Nucleus accumbens (tissue), 56 donors: ENCODE measurements around the gene MAGI2.
"Not testable (repeated sequence)": the region's sequence is repeated elsewhere in the genome, so short reads cannot be mapped to it uniquely, and the experiment has no call there.

Experiments
- DNase-seq, 56 donors: peaks; one replicate each; lab custom pipeline; 2025; lab: John Stamatoyannopoulos, UW

Gene MAGI2

DNA sequence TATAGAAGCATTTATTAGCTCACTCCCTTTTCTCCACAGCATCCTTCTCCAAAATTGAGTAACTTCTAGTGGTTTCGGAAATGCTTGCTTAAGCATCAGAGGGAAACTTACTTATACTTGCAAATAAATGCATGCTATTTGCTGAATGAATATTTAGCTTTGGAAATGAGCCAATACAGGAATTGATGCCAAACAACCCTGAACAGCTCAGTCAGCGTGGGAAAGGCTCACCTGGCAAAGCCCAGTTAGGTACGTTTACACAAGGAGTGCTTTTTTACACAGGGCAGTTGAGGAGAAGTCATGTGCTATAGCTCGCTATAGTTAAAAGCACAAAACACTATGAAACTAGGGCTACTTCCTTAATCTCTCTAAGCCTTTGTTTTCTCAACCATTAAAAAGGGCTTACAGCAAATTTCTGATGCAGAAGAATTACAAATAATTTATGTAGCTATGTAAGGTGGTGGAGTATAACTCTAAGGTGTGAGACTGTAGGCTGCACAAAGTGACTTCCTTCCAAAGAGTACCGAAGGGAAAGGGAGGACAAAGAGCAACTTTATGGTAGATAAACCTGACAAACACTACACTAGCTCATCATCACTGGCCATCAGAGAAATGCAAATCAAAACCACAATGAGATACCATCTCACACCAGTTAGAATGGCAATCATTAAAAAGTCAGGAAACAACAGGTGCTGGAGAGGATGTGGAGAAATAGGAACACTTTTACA, 1156.7 kb downstream of the MAGI2 start:
- DNase-seq = no peak

DNA sequence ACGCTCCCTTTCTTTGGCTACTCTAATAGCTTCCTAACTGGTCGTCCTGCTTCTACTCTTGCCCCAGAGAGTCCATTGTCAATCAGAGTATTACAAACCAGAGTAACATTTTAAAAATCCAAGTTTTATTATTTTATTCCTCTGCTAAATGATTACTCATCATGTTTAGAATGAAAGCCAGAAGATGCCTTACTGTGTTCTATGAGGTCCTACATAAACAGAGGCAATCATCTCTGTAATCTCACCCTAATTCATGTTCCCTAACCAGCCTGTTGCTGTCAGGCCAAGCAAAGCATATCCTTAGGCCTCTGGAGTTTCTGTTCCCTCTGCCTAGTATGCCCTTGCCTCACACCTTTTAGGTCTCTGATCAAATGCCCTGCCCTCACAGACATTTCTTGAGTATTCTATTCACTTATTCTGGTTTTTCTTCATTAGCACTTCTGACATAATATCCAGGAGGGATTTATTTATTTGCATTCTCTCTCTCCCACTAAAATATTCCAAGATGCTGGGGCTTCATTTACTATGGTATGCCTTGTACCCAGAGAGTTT, 1157.3 kb downstream of the MAGI2 start:
- no peak for DNase-seq

DNA sequence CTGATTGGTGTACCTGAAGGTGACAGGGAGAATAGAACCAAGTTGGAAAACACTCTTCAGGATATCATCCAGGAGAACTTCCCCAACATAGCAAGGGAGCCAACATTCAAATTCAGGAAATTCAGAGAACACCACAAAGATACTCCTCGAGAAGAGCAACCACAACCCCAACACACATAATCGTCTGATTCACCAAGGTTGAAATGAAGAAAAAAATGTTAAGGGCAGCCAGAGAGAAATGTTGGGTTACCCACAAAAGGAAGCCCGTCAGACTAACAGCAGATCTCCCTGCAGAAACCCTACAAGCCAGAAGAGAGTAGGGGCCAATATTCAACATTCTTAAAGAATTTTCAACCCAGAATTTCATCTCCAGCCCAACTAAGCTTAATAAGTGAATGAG, 1164.0 kb downstream of the MAGI2 start:
- not testable (repeated sequence) for DNase-seq

DNA sequence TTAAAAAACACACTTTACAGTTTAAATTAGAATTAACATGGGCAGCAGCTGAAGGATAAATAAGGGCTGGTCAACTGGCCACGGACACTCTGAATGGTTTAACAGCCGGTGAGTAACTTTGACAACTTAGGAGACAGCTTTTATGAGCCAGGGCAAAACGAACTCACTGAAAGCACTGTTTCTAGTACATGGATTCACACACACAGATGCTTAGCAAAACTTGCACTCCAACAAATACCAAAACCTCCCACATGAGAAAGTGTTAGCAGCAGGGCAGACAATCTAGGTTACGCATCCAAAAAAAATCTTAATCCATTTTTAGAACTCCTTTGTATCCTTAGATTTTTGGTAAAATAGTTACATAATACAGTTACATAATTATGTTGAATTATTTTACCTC, 1168.5 kb downstream of the MAGI2 start:
- peak in 5 of 56 donors; percentile 3 to 9 (median 5) for DNase-seq

DNA sequence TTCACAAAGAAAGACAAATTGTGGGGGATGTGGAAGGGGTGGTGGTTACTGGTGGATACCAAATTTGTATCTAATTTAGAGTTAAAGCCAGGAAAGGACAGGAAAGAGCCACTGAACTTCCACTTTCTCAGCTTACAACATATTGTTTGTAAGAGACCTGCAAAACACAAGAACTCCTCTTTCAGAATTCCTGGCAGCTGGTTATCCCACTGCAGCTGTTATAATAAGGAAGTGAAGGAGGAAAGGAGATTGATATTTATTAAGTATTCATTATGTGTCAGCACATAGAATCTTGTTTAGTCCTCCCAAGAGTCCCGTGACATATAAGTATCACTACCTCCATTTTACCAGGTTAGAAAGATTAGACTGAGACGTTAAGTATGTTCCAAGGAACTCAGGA, 1173.2 kb downstream of the MAGI2 start:
- no peak for DNase-seq

DNA sequence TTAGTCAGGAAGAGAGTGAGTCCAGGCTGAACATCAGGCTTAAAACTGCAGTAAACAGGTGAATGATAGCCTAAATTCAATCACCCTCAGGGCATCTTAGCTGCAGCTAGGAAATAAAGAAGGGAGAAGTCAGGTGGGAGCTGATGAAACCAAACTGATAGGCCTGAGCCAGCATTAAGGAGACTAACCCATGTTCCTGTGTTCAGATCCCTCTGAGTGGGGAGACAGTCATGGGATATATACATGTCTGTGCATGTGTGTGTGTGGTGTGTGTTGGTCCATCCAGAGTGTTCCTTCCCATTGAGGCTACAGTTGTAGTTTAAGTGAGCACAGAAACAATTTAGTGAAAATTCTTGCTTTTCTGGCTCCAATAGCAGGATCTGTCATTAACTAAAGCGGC, 1174.0 kb downstream of the MAGI2 start:
- no peak for DNase-seq

DNA sequence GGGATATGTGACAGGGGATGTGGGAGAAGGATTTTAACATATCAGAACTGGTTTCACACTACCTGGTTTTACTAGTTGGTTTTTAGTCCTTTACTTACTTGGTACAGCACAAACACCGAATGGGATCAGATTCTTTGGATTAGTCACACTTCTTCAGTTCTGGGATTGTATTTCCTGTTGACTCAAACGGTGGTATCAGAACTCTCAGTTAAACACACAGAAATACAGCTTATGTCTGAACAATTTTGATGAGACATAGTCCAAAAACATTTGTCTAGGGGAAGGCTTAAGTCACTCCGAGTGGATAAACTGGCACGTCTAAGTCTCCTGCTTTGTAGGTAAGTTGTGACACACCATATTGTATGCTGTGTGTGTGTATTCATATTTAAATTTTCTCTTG, 1174.4 kb downstream of the MAGI2 start:
- no peak for DNase-seq

DNA sequence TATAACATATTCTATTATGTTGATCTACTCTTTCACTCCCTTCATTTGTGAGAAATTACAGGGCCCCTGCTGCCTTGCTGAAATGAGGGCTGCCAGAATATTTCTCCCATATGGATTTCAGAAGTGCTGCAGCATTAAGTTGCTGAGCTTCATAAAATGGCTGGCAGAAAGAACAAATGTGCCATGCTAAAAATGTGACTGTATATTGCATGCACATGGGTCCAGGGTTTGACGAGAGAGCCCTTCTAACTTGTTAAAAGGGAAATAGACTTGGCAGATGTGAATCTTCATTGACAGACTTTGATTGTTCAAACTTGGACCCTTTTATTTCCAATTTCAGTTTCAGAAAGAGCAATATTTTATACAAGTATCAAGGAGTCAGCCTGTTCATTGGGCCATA, 1186.3 kb downstream of the MAGI2 start:
- DNase-seq = no peak

DNA sequence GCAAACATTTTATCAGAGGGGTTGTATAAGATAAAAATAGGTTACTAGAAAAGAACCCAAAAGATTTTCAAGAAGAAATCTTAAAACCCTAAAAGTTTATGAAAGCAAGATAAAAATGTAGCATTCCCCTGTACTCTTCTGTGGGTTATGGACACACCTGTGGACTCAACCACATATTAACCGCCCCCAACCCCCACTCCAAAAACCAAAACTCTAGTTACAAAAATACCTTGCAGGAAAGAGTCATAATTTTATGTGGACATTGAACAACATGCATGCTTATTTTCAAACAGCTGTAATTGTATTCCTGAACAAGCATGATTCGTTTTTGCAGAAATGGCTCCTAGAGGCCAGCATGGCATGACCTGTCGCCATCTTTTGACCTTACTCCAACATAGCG, 1188.0 kb downstream of the MAGI2 start:
- DNase-seq = no peak

DNA sequence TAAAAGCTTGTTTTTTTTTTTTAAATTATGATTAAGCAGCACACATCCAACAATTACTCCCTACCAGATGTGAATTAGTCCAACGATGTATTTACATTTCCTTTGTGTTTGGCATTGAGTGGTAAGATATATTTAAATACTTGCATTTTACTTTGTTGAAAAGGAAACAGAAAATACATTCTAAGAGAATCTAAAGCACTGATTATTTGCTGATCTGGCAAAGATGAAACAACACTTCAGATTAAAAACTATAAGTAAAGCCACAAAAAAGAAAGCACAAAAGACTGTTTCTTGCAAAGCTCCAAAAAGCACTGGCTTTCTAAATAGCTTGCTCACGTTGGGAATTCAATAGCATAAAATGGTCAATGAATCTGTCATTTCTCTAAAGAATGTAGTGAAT, 1188.4 kb downstream of the MAGI2 start:
- no peak for DNase-seq

DNA sequence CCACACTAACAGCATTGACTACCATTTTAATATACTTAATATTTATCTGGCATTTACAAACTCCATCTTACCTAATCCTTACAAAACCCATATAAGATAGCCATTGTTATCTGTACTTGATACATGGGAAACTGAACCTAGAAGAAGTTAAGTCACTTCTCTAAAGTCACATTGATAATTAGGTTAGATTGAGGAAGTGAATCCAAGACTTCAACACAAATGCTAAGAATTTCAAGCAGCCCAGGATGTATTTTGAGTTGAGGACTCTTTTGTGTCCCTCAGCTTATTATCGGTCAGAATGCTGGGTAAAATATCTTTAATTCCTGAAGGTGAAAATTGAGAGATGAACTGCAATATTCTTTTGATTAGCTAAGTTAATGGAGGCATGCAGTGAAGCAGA, 1189.4 kb downstream of the MAGI2 start:
- DNase-seq = no peak

DNA sequence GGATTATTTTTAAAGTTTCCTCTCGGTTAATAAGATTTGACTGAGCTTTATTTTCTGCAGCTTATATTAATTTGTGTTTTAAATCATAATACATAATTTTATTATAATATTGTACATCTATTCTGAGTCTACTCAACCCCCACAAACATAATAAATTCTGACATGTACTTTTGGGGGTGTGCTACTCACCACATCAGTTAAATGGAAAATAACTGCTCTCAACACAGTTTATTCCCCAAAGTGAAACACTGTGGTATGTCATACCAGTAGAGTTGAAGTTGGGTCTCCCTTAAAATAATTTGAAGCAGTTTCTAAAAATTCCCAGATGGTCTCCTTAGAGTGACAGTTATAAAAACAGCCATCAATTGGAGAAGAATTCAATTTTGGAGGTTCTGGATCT, 1191.7 kb downstream of the MAGI2 start:
- no peak for DNase-seq

DNA sequence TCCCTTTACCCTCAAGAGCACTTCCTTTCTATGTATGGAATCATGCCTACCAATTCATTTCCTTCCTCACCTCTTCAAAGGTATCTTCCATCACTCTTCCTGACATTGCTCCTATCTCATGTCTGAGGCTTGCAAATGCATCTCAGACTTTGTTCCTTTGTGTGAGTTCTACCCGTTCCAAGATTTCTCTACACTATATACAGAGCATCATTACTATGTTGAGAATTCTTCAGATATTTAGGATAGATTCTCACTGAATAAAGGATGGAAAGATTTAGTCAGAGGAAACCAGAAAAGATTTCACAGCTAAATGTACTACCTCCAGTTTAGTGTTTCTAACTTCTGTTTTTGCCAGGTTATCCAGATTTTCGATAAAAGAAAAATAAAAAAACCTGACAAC, 1192.2 kb downstream of the MAGI2 start:
- DNase-seq = no peak

DNA sequence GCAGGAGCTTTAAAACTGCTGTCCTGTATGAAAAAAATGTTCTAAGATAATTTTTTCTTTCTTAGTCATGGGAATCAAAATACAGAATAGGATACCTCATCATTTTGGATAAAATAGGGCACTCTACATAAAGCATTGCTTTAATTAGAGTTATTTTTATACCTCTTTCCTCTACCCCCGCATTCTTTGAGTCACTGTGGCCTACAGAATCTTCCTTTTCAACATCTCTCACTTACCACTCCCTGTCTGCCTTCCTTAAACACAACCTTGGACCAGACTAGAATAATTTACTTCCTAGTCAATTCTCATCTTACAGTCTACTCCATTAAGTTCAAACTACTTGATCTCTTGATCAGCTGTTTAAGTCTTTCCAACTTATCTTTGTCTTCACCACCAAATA, 1192.6 kb downstream of the MAGI2 start:
- no peak for DNase-seq

DNA sequence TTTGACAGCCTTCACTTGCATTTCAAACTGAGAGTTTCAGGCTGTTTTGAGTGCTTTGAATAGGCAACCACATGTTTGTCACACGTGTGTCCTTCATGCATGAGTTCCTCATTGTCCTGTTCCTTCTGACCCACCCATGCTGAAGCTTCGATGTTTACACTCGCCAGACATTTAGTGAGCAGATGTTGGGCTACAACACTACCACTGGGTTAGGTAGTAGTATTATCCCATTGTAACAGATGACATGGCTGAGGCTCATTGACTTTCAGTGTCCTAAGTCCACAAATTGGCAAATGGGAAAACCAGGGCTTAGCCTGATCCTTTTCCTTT, 1198.8 kb downstream of the MAGI2 start:
- no peak for DNase-seq

DNA sequence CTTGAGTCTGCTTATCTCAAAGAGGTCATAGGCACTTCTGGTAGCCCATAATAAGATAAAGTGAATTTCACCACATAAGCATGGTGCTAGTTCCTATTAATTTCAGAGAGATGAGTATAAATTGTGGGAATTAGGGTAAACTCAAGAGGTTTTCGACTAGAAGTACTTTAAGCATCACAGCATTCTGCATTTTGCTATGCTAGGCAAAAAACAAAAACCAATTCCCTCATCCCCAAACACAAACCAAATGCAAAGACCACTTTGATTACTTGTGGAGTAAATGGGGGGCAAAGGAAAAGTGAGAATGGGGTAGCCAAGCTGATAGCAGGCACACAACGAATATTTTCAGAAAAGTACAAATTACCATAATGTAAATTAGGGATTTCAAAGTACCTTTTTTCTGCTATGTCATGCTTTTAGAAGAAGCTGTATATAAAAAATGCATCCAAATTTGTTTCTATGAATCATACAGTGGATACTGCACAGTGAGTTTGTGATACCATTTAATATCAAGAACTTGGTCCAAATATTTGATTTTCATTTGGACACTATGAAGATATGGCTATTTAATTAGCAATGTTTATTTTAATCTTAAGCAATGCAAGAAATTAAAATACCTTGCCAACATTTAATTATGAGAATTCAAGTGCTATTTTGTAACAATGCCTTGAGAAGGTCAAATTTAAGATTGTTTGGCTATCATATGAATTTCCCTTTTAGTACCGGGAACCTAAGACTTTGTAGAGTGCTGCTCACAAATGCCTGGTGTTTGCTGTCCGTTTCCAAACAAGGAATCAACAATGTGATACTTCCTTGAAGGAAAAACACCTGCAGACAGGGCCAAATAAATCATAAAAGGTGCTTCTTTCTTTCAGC, 1199.4 kb downstream of the MAGI2 start:
- DNase-seq = no peak

DNA sequence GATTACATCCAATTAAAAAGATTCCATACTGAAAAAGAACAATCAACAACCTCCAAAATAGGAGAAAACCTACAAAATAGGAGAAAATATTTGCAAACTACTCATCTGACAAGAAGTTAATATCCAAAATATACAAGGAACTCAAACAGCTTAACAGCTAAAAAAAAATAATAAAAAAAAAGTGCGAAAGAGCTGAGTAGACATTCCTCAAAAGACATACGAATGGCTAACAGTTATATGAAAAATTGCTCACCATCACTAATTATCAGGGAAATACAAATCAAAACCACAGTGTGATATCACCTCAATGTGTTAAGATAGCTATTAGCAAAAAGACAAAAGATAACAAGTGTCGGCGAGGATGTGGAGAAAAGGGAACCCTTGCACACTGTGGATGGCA, 1204.6 kb downstream of the MAGI2 start:
- DNase-seq = no peak

DNA sequence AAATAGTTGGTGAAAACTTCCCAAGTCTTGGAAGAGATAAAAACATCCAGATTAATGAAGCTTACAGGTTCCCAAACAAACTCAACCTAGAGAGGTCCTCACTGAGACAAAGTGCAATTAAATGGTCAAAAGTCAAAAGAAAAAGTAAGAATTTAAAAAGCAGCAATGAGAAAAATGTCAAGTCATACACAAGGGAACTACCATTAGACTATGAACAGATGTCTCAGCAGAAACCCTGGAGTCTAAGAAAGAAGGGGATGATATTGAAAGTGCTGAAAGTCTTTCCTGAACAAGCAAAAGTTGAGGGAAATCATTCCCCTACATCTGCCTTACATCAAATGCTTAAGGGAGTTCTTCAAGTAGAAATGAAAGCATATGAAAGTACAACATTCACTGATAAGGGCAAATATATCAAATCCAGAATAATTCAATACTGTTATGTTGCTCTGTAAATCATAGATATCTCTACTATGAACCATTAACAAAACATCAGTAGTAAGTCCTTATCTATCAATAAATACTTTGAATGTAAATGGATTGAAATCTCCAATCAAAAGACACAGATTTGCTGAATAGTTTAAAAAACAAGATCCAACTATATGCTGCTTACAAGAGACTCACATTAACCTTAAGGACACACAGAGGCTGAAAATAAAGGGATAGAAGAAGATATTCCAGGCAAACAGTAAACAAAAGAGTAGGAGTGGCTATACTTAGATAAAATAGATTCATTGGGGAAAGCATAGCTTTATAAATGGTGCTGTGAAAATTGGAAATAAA, 1205.4 kb downstream of the MAGI2 start:
- DNase-seq = no peak

DNA sequence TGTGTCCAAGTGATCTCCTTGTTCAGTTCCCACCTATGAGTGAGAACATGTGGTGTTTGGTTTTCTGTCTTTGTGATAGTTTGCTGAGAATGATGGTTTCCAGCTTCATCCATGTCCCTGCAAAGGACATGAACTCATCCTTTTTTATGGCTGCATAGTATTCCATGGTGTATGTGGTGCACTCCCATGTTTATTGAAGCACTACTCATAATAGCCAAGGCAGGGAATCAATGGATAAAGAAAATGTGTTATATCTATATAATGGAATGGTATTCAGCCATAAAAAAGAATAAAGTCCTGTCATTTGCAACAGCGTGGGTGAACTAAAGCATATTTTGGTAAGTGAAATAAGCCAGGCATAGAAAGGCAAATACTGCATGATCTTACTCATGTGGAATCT, 1213.3 kb downstream of the MAGI2 start:
- DNase-seq = not testable (repeated sequence)

DNA sequence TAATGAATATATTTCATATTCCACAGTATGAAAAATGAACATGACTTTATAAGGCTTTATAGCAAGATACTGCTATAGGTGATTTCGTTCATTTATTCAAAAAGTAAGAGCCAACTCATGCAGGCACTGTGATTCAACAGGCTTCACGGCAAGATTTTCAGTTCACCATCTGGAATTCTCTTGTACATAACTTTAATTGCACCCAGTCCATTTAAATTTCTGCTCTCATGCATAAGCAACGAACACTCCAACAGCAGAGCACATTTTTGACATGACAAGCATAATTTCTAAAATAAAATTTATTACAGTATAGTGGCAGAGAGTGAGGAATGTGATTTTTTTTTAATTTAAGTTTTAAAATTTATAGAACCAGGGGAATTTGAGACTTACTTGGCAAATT, 1218.8 kb downstream of the MAGI2 start:
- no peak for DNase-seq

DNA sequence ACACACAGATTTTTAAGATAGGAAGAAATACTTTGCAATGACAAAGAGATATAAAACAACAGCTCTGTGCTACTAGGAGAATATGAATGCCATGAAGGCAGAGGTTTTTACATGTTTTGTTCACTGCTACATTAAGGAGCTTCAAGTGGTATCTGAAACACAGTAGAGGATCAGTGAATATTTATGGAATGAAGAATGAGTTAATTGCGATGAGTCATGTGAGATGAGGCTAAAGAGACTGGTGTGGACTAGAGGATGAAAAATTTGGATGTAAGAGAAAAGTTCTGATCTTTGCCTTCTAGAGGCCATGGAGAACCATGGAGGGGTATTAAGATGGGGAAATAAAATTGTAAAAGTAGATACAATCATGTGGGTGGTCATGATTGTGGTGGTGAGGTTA, 1220.7 kb downstream of the MAGI2 start:
- DNase-seq = no peak
